Measurements from ENCODE around the gene ART3.
A peak's percentile ranks its signal among the peaks of the same experiment; 100 is the strongest.

Gene ART3

GRCh38 chr4:76066546-76066945 is 8.0 kb upstream of the ART3 start:
- no peak for DNase-seq (ENCODE audit: extremely low spot score, insufficient read length, low read depth)
- FAIRE-seq = no peak

DNA sequence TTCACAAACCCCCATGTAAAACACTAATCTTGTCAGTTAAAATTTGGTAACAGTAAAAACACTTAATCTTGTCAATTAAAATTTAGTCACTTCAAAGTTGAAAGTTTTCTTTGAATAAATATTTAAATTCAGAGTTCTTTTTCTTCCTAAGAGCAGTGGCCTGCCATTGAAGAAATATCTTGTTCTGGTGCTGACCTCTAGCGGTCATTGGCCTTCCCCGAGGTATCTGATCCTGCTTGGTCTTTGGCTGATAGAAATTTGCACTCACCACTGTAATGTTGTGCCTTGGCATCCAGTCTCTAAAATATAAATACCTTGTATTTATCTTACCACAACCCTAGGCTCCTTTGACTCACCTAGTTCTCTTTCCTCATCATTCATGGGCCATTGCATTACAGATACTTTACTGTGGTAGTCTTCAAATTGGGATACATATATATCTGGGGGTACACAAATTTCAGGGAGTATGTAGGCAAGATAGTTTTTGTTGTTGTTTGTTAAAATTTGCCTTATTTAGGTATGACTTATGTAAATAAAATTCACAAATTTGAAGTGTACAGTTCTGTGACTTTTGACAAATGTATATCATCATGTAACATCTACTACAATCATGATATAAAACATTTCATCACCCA is 6.7 kb upstream of the ART3 start:
- DNase-seq (ENCODE audit: extremely low spot score, insufficient read length, low read depth) (no peak), FAIRE-seq (peak; percentile 87)

- no peak for DNase-seq (ENCODE audit: extremely low spot score, insufficient read length, low read depth)
- no peak for FAIRE-seq
Observed at GRCh38 chr4:76072760-76073159, 1.7 kb upstream of the ART3 start.

DNA sequence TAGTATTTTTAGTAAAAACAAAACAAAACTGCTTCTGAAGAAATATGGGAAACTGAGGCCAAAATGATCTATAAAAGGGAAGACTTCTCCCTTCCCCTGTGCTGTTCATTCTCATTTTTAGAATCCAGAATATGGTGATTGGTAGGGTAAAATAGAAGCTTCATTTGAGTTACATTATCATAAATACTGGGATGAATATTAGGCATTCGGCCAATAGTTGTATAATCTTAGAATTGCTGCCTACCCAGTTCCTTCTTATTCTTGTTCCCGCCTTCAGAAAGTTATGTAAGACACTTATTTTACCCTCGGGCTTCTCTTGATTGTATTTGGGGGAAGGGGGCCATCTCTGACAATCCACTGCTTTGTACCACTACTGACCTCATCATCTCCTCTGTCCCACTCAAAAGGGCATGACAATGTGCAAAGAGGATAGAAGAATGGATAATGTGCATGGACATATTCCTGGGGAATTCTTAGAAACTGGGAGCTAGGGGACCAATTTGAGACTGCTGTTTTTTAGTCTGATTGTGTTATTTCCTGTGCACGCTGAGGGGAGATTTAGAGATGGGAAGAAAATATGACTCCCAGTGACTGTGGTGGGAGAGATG is 588 bp downstream of the ART3 start:
- FAIRE-seq (no peak), DNase-seq (ENCODE audit: extremely low spot score, insufficient read length, low read depth) (no peak)

DNA sequence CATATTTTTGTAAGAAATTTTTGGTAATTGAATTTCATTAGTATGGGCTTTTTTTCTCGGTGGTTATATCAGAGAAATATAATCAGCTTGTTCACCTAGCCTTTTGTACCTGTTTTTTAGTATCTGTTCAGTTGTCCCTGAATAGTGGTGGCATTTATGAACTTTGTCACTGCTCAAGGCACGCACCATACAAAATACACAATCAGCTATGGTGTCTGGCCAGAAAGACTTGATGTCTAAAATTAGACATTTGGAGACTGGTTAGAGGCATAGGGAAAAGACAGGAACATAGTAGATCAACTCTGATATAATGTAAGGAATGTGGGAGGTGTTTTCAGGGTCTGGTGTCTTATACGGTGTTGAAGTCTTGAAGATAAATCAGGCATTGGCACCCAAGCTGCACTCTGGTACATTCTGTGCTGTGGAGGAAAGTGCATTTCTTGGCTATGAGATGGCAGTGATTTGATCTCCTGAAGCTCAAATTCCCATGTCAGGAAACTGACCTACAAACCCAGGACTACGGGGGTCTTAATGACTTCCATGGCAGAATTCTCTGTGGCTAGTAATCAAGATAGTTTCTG is 3.6 kb downstream of the ART3 start:
- FAIRE-seq (no peak), DNase-seq (ENCODE audit: extremely low spot score, insufficient read length, low read depth) (no peak)

GRCh38 chr4:76083386-76083988 is 9.0 kb downstream of the ART3 start:
- no peak for FAIRE-seq
- no peak for DNase-seq (ENCODE audit: extremely low spot score, insufficient read length, low read depth)

- no peak for FAIRE-seq
- DNase-seq (ENCODE audit: extremely low spot score, insufficient read length, low read depth) = no peak
Observed at GRCh38 chr4:76084542-76084941, 10.0 kb downstream of the ART3 start.

DNA sequence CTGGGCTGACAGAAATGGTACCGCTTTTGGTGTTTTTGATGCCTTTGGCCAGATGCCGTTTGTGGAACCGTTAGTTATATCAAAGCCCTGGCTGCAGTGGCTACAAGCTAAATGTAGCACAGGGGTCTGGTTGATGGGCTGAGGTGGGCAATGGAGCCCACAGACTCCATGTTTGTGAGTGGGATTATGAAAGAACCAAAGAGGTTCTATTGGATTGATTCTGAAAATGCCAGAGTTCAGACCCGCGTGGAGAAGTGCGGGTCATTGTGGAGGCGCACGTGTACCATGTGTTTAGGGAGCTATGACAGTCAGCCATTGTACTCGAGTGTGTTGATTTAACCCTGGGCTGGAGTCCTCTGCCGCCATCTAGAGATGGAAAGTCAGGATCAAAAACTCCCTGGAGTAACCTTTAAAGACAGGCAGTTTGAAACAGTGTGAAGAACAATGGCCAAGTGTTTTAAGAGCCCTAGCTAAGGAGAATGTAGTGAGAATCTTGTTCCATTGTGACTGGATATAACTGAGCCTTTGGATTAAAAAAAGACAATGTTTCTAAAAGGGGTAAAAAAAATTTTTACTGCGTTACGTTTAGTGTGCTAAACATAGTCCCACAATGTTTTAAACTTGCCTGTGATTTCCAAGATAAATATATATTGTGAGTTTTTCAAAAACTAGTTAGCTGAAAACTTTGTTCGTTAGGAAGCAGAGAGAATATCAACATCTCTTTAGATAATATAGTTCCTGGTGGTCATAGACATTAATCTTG is 12.7 kb downstream of the ART3 start:
- DNase-seq (ENCODE audit: extremely low spot score, insufficient read length, low read depth) = no peak
- FAIRE-seq = peak; percentile 67

GRCh38 chr4:76088719-76089118 is 14.2 kb downstream of the ART3 start:
- FAIRE-seq = no peak
- DNase-seq (ENCODE audit: extremely low spot score, insufficient read length, low read depth) = no peak

GRCh38 chr4:76090241-76090691 is 15.8 kb downstream of the ART3 start:
- FAIRE-seq = peak; percentile 59

GRCh38 chr4:76091052-76091451 is 16.5 kb downstream of the ART3 start:
- no peak for FAIRE-seq
- no peak for DNase-seq (ENCODE audit: extremely low spot score, insufficient read length, low read depth)

More at GRCh38 chr4:76090241-76090691, 15.8 kb downstream of the ART3 start:
- DNase-seq (ENCODE audit: extremely low spot score, insufficient read length, low read depth) = no peak

GRCh38 chr4:76095568-76095967 is 21.1 kb downstream of the ART3 start:
- no peak for FAIRE-seq
- DNase-seq (ENCODE audit: extremely low spot score, insufficient read length, low read depth) = no peak

DNA sequence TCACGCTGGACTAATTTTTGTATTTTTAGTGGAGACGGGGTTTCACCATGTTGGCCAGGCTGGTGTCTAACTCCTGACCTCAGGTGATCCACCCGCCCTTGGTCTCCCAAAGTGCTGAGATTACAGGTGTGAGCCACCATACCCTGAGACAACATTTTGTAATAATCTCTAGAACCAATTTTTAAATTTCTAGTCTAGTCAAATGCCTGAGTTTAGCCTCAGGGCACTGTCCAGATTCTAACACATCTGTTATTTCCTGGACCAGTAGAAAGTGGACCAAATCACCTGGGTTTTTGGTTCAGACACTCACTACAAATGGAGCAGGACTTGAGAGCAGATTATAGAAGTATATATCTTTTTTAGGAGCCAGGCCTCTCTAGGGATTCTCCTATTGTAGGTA is 21.6 kb downstream of the ART3 start:
- DNase-seq (ENCODE audit: extremely low spot score, insufficient read length, low read depth) (no peak), FAIRE-seq (no peak)

- no peak for FAIRE-seq
- DNase-seq (ENCODE audit: extremely low spot score, insufficient read length, low read depth) = no peak
Observed at GRCh38 chr4:76105652-76106051, 31.1 kb downstream of the ART3 start.

- FAIRE-seq = no peak
- no peak for DNase-seq (ENCODE audit: extremely low spot score, insufficient read length, low read depth)
Observed at GRCh38 chr4:76106442-76106841, 31.9 kb downstream of the ART3 start.

DNA sequence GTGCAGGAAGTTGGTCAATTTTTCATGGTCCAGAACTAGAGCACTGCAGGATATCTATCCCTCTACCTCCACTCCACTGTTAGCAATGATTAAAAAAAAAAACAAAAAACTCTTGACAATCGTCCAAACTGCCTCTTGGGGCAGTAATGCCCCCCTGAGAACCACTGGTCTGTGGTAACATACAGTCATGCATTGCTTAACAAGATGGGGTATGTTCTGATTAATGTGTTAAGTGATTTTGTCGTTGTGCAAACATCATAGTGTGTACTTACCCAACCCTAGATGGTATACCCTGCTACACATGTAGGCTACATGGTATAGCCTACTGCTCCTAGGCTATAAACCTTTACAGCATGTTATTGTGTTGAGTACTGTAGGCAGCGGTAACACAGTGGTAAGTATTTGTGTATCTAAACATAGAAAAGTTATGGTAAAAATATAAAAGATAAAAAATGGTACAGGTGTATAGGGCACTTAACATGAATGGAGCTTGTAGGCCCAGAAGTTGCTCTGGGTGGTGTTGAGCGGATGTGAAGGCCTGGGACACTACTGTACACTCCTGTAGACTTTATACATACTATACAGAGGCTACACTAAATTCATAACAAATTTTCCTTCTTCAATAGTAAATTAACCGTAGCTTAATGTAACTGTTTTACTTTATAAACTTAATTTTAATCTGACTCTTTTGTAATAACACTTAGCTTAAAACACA is 34.1 kb downstream of the ART3 start:
- FAIRE-seq (no peak), DNase-seq (ENCODE audit: extremely low spot score, insufficient read length, low read depth) (no peak)

GRCh38 chr4:76116821-76117220 is 42.3 kb downstream of the ART3 start:
- FAIRE-seq = no peak
- DNase-seq (ENCODE audit: extremely low spot score, insufficient read length, low read depth) = no peak

GRCh38 chr4:76117536-76117935 is 43.0 kb downstream of the ART3 start:
- FAIRE-seq (no peak), DNase-seq (ENCODE audit: extremely low spot score, insufficient read length, low read depth) (no peak)

DNA sequence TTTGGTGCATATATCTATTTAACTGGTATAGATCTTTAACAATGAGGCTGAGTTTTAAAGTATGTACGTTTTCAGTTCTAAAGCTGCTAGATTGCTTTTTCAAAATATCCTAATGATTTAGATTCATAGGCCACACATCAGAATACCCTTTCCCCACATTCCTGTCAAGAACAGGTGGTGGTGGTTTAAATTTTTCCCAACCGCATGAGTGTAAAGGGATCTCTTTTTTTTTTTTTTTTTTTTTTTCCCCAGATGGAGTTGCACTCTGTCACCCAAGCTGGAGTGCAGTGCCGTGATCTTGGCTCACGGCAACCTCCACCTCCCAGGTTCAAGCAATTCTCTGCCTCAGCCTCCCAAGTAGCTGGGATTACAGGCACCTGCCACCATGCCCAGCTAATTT is 45.7 kb downstream of the ART3 start:
- FAIRE-seq (no peak), DNase-seq (ENCODE audit: extremely low spot score, insufficient read length, low read depth) (no peak)

DNA sequence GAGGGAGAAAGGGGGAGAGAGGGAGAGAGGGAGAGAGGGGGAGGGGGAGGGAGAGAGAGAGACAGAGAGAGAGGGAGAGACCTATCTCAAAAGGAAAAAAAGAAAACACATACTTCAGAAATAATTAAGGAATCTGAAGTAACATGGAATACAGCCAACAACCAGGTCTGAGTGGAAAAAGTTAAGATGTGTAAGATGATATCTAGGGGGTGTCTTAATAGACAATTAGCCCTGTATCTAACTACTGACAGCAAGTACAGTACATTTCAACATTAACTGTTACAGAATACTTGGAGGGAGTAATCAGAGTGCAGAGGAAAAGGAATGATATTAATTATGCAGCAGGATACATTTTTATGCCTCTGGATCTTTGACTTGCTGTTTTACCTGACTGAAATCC is 51.3 kb downstream of the ART3 start:
- FAIRE-seq = no peak

More for the DNA sequence above, 51.3 kb downstream of the ART3 start:
- no peak for DNase-seq (ENCODE audit: extremely low spot score, insufficient read length, low read depth)

Measured in GM18507 (cell line).